Prostate gland (tissue), 2 donors: ENCODE results near the gene SLC50A1.

Experiments used
- POLR2AphosphoS5 ChIP-seq: sonication (generic); formaldehyde crosslinking; IDR thresholded peaks from one replicate; pipeline ENCODE4 v1.6.1; 2017; ENCODE audit warnings: antibody characterized with exemption
- TF ChIP-seq, protein P1 (sequence below), 4 experiments: fragments of 200-600 bp in 2 of 4; fragments of 450-650 bp in 2 of 4; sonication (generic) in 2 of 4; IDR thresholded peaks; 1 replicate in 3 of 4; 2 replicates in 1 of 4; pipeline ENCODE4 v1.5.1; 2016 to 2019; ENCODE audit warnings: antibody characterized with exemption in 4 of 4, mild to moderate bottlenecking in 2 of 4, moderate library complexity in 2 of 4

DNA sequence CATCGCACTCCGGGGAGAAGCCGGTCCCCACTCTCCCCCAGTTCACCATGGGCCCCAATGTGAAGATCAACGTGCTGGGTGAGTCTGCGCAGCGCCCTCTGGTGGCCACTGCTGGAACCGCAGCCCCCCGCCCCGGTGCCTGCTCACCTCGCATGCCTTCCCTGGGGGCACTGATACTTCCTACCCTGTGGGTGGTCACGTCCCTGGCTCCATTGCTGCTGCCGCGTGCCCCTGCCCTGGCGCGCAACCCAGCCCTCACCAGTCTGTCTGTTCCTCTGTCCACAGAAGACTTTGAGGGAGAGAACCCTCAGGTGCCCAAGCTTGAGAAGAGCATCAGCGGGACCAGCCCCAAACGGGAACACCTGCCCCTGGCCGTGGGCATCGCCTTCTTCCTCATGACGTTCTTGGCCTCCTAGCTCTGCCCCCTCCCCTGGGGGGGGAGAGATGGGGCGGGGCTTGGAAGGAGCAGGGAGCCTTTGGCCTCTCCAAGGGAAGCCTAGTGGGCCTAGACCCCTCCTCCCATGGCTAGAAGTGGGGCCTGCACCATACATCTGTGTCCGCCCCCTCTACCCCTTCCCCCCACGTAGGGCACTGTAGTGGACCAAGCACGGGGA, 49.4 kb upstream of the SLC50A1 start:
- TF ChIP-seq POLR2AphosphoS5, result no peak
- TF ChIP-seq, protein P1, sequence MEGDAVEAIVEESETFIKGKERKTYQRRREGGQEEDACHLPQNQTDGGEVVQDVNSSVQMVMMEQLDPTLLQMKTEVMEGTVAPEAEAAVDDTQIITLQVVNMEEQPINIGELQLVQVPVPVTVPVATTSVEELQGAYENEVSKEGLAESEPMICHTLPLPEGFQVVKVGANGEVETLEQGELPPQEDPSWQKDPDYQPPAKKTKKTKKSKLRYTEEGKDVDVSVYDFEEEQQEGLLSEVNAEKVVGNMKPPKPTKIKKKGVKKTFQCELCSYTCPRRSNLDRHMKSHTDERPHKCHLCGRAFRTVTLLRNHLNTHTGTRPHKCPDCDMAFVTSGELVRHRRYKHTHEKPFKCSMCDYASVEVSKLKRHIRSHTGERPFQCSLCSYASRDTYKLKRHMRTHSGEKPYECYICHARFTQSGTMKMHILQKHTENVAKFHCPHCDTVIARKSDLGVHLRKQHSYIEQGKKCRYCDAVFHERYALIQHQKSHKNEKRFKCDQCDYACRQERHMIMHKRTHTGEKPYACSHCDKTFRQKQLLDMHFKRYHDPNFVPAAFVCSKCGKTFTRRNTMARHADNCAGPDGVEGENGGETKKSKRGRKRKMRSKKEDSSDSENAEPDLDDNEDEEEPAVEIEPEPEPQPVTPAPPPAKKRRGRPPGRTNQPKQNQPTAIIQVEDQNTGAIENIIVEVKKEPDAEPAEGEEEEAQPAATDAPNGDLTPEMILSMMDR (IDR thresholded peaks at IDR 0.05), result peak; percentile 95 to 99 (median 96)
